T-helper 17 cell (primary cell): Measurements from ENCODE around the gene GPC6. TPM values are rescaled to one million over a fixed set of nuclear protein-coding genes. Genes with fewer than 3 reads are reported as not detected.

Experiments used
- ATAC-seq: fragments of 150-1000 bp; cut with Tn5 transposase; 2 replicates; pipeline ENCODE4 v1.10.0; 2021; ENCODE audit warnings: mild to moderate bottlenecking, moderate library complexity
- DNase-seq, 3 donors: peaks; one replicate each; pipeline versions ENCODE4 v3.0.0 to v3.0.0-alpha.2; 2020 to 2021
- H3K9me3 ChIP-seq: one replicate; pipeline ENCODE4 v1.7.0; 2013; ENCODE audit warnings: low read length, mild to moderate bottlenecking; ENCODE audit not compliant: control insufficient read depth, poor library complexity, severe bottlenecking
- H3K27ac Mint-ChIP-seq: one replicate; pipeline ENCODE4 v1.8.0; 2022; ENCODE audit warnings: mild to moderate bottlenecking, moderate library complexity, mixed read lengths
- H3K27me3 Mint-ChIP-seq: one replicate; pipeline ENCODE4 v1.8.0; 2022; ENCODE audit warnings: mixed read lengths
- H3K36me3 Mint-ChIP-seq: one replicate; pipeline ENCODE4 v1.8.0; 2022; ENCODE audit warnings: low read depth, mixed read lengths
- H3K4me1 Mint-ChIP-seq: one replicate; pipeline ENCODE4 v1.8.0; 2022; ENCODE audit warnings: mild to moderate bottlenecking, mixed read lengths
- H3K4me3 Mint-ChIP-seq: one replicate; pipeline ENCODE4 v1.8.0; 2022; ENCODE audit warnings: mild to moderate bottlenecking, moderate library complexity, mixed read lengths
- total RNA-seq, 4 donors: library from RNA in 2 of 4; stranded (reverse) in 2 of 4; gene quantifications; one replicate each; pipeline ENCODE4 v1.2.3 and lab custom pipeline; 2022 to 2026

Gene GPC6
- total RNA-seq, 2 donors from 2014 or later: not detected

DNA sequence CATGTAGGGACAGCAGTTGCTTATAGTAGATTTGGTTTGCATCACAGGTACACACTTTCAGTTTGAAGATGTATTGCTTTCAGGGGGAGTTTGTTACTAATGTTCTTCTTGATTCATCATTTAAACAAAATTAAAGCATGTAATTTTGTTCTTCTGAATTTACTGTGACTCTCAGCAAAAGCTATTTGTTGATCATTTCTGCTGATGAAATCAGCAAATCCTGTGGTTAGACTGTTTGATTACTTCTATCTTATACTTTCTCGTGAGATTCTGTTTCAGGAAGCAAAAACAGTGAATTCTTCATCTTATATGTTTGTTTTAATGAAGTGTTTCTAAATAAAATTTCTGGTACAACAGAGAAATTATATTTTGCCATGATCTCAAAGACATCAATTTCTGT, 497.6 kb downstream of the GPC6 start:
- H3K27ac Mint-ChIP-seq: no peak overlapping the region
- H3K4me3 Mint-ChIP-seq: no peak overlapping the region
- H3K9me3 ChIP-seq: no peaks in the 10 kb centered on the region
- no peaks in the 10 kb centered on the region for H3K36me3 Mint-ChIP-seq
- DNase-seq (no peak), ATAC-seq (no peak)
- H3K4me1 Mint-ChIP-seq: peaks cover 6% of the 10 kb centered on the region
- H3K27me3 Mint-ChIP-seq: peaks cover 5% of the 10 kb centered on the region

DNA sequence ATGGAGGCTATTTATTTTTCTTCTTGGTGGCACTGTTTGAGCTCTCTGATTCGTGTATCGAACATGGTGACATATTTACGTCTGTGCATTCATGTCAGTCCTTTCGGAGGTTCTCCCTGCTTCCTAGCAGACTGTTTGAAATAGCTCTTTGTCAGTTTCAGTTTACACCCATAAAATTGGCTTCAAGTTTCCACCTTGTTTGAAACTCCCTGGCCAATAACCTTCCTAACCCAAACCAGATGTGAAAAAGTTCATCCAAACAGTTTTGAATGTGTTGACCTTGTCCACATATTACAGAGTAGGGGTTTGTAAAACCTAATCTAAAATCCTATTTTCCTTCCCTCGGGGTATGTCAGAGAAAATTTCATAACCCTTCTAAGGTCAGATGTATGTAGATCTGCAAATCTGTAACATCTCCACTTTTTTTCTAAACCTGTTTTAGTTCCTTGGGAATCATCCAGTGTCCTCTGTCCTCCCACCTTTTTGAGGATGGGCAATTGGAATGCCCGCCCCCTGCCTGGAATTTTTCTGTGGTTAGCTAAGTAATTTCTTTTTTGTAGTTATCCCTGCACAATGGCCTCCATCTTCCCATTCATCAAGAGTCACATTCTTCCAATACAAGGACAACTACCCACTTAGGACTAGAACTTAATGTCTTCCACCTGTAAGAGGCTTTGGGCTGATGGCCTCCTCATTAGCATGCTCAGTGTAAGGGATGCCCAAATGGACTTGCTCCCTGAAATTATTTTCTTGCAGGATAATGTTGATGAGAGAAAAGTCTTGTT, 499.8 kb downstream of the GPC6 start:
- Mint-ChIP-seq H3K36me3 (no peaks in the 10 kb centered on the region), H3K27ac (no peak overlapping the region), H3K27me3 (peaks cover 5% of the 10 kb centered on the region), H3K4me1 (peaks cover 6% of the 10 kb centered on the region), H3K4me3 (no peak overlapping the region)
- H3K9me3 ChIP-seq: no peaks in the 10 kb centered on the region
- no peak for ATAC-seq
- no peak for DNase-seq

DNA sequence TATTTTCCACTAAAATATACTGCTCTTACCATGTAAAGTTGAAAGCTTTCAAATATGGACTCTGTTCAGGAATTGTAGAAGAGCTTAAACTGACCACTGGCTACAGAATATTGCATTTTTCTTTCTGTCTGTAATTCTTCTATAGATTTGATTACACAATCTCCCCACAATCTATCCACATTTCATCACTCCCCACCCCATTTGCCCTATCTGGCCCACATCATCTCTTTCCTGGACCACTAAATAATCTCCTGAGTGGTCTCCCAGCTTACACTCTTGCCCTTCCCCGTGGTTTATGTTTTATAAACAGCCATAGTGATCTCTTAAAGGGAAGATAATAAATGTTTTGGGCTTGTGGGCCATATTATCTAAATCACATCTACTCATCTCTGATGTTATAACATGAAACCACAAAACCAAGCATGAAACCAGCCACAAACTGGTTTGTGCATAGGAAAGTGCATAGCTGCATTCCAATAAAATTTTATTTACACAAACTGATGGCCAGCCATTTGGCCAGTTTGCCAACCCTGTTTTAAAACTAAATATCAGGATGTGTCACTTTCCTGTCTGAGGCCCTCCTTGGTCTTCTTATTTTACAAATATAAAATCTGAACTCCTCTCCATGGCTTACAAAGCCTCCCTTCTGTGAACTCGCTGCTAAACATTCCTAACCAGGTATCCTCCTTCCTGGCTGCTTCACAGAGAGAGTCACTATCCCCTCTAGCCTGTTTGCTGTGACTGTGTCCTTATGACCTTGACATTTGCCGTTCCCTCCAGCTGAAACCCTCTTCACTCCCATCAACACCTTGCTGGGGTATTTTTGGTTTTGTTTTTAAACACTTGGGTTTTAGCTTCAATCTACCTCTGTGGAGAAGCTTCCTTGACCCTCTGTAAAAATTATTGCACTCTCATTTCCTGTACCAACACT, 500.9 kb downstream of the GPC6 start:
- no peak for DNase-seq
- Mint-ChIP-seq H3K4me1 (peaks cover 6% of the 10 kb centered on the region), H3K27me3 (peaks cover 5% of the 10 kb centered on the region), H3K27ac (no peak overlapping the region), H3K4me3 (no peak overlapping the region), H3K36me3 (no peaks in the 10 kb centered on the region)
- ATAC-seq: no peak
- no peaks in the 10 kb centered on the region for H3K9me3 ChIP-seq

DNA sequence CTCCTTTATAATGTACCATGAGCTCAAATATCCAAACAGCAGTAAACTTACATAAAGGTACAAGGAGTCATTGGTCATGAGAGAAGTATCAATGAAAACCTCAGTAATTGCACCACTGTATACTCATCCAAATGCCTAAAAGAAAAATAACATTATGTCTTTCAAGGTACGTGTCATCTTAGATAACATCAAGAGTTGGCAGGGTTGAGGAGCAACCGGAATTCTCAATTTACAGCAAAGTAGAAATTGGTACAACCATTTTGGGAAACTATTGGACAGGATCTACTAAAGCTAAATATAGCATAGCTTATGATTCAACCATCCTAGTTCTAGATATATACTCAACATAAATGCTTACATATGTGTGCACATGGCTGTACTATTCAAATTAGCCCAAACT, 502.8 kb downstream of the GPC6 start:
- Mint-ChIP-seq H3K36me3 (no peaks in the 10 kb centered on the region), H3K4me1 (peaks cover 6% of the 10 kb centered on the region), H3K27me3 (no peaks in the 10 kb centered on the region), H3K4me3 (no peak overlapping the region), H3K27ac (no peak overlapping the region)
- no peaks in the 10 kb centered on the region for H3K9me3 ChIP-seq
- DNase-seq: no peak
- no peak for ATAC-seq

DNA sequence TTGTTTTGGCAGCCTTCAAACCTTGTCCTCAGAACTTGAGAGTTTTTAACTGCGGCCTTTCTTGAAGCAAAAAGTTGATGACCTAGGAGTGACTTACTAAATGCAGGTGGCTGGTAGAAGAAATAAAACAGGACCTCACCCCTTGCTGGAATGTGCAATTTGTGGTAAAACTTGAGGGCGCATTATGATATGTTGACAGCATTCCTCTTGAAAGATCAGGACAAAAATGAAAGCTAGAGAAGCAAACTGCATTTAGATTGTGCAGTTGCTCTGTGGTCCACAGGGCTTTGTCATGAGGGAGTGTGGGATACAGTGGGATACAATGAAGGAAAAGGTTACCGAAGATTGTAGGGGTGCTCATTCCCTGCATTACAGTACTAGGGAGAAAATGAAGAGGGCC, 504.2 kb downstream of the GPC6 start:
- DNase-seq (no peak), ATAC-seq (no peak)
- no peak overlapping the region for H3K4me3 Mint-ChIP-seq
- no peaks in the 10 kb centered on the region for H3K9me3 ChIP-seq
- peaks cover 6% of the 10 kb centered on the region for H3K4me1 Mint-ChIP-seq
- no peak overlapping the region for H3K27ac Mint-ChIP-seq
- H3K27me3 Mint-ChIP-seq: no peaks in the 10 kb centered on the region
- H3K36me3 Mint-ChIP-seq: no peaks in the 10 kb centered on the region

DNA sequence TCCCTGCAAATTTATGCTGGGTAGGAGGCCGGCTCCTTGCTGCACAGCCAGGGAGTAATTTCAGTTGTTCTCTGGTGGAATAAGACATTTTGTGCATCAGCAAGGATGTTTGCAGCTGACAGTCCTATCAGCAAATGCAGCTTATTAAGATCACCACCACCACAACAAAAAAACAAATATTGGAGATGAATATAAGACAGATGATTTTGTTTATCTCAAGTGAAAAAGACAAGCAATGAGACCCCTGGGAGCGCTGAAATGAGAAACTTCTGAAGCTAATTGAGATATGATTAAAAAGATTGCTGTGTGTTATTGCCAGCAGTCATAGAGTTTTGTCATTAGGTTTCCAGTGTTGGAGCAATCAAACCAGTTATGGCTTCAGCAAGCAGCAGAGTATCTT, 505.6 kb downstream of the GPC6 start:
- H3K4me3 Mint-ChIP-seq: no peak overlapping the region
- no peak overlapping the region for H3K27ac Mint-ChIP-seq
- ATAC-seq (no peak), DNase-seq (no peak)
- H3K27me3 Mint-ChIP-seq: no peaks in the 10 kb centered on the region
- peaks cover 6% of the 10 kb centered on the region for H3K4me1 Mint-ChIP-seq
- H3K9me3 ChIP-seq: no peaks in the 10 kb centered on the region
- H3K36me3 Mint-ChIP-seq: no peaks in the 10 kb centered on the region

DNA sequence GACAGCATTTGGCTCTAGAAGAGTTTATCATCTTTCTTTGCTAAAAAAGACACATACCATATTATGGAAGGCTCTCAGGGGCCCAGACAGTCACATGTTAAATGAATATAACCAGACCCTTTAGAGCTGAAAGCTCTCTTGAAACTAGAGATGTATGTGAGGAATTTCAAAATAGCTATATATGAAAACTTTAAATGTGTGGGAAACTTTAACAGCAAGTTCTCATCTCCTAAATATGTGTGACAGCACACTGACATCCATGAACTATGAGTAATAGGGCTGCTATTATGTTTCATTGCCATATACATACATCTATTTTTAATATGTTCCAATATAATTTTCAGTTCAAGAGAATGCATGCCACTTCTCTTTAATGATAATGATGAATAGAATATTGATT, 509.5 kb downstream of the GPC6 start:
- DNase-seq (no peak), ATAC-seq (no peak)
- H3K9me3 ChIP-seq: no peaks in the 10 kb centered on the region
- H3K36me3 Mint-ChIP-seq: no peaks in the 10 kb centered on the region
- H3K4me1 Mint-ChIP-seq: peaks cover 2% of the 10 kb centered on the region
- H3K4me3 Mint-ChIP-seq: no peak overlapping the region
- H3K27me3 Mint-ChIP-seq: no peaks in the 10 kb centered on the region
- H3K27ac Mint-ChIP-seq: no peak overlapping the region

DNA sequence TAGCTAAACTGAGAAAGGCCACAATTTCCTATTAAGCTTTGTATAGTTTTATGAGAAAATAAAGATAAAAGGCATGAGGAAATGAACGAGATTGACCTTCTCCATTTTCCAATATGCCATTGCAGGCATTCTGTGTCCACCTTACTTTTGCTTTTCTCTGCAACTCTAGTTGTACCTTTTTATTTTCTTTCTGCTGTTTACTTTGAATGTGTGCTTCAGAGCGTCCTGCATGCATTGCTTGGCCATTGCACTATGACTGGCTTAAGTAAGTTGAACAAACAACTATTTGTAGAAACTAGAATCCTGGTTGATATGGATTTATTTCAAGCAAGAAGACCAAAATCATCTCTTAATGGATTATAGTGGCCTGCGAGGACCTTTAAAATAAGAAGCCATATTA, 510.3 kb downstream of the GPC6 start:
- ATAC-seq: no peak

DNA sequence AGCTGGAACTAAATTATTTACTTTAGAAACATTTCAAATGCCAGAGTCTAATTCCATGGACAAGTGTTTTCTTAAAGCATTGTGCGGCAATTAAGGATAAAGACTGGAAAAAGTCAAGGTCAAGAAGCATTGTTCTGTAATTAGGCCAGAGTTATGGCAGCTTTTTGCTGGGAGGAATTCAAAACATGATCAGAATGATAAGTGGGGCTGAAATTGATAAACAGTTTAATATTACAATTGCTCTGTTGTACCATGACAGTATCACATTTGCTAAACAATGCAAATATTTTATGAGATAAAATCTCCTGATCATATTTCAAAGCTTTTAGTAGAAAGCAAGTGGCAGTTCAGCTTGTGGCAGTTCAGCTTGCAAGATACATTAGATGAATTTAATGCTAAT, 513.7 kb downstream of the GPC6 start:
- no peak for DNase-seq
- Mint-ChIP-seq H3K36me3 (no peaks in the 10 kb centered on the region), H3K27ac (no peak overlapping the region), H3K27me3 (no peaks in the 10 kb centered on the region), H3K4me3 (no peak overlapping the region), H3K4me1 (peaks cover 2% of the 10 kb centered on the region)
- no peak for ATAC-seq
- H3K9me3 ChIP-seq: no peaks in the 10 kb centered on the region

More for the DNA sequence above, 510.3 kb downstream of the GPC6 start:
- Mint-ChIP-seq H3K36me3 (no peaks in the 10 kb centered on the region), H3K4me3 (no peak overlapping the region), H3K27me3 (no peaks in the 10 kb centered on the region), H3K4me1 (peaks cover 2% of the 10 kb centered on the region), H3K27ac (no peak overlapping the region)
- no peak for DNase-seq
- no peaks in the 10 kb centered on the region for H3K9me3 ChIP-seq

DNA sequence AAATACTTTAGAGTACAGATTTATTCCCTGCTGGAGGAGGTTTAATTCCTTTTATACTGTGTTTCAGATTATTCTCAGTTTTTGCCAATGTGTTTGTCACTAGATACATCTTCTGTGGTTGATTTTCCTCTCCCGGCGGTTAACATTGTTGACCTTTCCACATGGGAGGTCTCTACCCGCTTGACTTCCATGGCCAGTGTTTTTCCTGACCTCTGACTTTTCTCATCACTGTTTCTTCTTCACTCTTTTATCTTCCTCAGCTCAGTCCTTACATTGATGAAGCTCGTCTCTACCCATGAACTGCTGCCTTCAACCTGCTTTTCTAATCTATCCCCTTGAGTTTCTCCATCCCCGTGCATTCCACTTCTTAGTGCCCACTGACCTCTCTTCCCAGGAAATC, 517.4 kb downstream of the GPC6 start:
- no peak overlapping the region for H3K4me3 Mint-ChIP-seq
- ATAC-seq (no peak), DNase-seq (no peak)
- no peaks in the 10 kb centered on the region for H3K27me3 Mint-ChIP-seq
- H3K27ac Mint-ChIP-seq: no peak overlapping the region
- no peaks in the 10 kb centered on the region for H3K4me1 Mint-ChIP-seq
- no peaks in the 10 kb centered on the region for H3K36me3 Mint-ChIP-seq
- no peaks in the 10 kb centered on the region for H3K9me3 ChIP-seq

DNA sequence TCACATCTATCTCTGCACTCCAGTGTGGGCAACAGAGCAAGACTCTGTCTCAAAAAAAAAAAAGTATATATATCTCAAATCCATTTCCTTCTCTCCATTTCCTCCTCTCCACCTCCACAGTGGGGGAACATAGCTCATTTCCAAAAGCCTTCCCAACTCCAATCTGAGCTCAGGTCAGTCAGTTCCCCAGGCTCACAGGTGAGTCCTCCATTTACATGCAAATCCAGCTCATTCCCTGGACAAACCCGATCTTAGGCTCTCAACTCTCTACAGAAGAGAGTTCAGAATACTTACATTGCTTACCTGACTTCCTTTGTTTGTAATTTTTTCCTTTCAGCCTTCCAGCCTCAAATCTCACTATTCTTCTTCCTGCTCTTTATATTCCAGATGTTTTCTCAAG, 518.3 kb downstream of the GPC6 start:
- H3K27me3 Mint-ChIP-seq: no peaks in the 10 kb centered on the region
- no peak overlapping the region for H3K4me3 Mint-ChIP-seq

DNA sequence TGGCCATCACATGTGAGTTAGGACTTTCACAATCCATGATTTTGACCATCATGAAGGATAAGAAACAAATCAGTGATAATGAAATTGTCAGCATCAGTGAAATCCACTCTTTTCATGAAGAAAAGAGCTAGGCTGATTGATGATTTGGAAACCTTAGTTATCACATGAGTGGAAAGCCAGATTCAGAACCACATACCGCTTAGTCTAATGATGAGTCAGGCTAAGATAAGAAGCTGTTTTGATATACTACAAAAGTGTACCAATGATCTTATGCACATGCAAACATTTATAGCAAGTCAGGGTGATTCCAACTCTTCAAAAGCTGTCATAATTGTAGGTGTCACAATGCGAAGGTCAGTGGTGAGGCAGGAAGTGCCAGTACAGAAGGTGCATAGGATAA, 519.3 kb downstream of the GPC6 start:
- Mint-ChIP-seq H3K4me3 (no peak overlapping the region), H3K4me1 (no peaks in the 10 kb centered on the region), H3K27ac (no peak overlapping the region), H3K27me3 (no peaks in the 10 kb centered on the region), H3K36me3 (no peaks in the 10 kb centered on the region)
- ATAC-seq (no peak), DNase-seq (no peak)
- no peaks in the 10 kb centered on the region for H3K9me3 ChIP-seq

More for the DNA sequence above, 518.3 kb downstream of the GPC6 start:
- H3K4me1 Mint-ChIP-seq: no peaks in the 10 kb centered on the region
- no peak for DNase-seq
- no peak overlapping the region for H3K27ac Mint-ChIP-seq
- no peaks in the 10 kb centered on the region for H3K36me3 Mint-ChIP-seq
- ATAC-seq: no peak
- H3K9me3 ChIP-seq: no peaks in the 10 kb centered on the region

DNA sequence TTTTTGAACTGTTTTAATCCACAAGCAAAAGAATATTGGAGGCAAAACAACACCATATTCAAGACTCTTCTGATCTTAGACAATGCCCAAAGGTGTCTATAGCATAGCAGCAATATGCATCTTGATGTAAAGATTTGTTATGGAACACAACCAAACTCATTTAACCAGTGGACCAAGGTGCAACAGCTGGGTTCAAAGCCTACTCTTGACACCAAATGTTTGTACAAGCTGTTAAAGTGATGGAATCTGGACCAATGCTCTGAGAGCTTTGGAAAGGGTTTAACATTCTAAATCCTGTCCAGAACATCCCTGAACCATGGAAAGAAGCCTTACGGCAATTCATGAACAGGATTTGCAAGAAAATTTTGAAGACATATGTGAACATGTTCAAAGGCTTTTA, 520.0 kb downstream of the GPC6 start:
- no peak for DNase-seq
- H3K27me3 Mint-ChIP-seq: no peaks in the 10 kb centered on the region
- H3K4me1 Mint-ChIP-seq: no peaks in the 10 kb centered on the region
- H3K4me3 Mint-ChIP-seq: no peak overlapping the region
- H3K27ac Mint-ChIP-seq: no peak overlapping the region
- H3K36me3 Mint-ChIP-seq: no peaks in the 10 kb centered on the region
- no peaks in the 10 kb centered on the region for H3K9me3 ChIP-seq
- no peak for ATAC-seq
